ENCODE results near the gene PPIL3.

Gene PPIL3

GRCh38 chr2:200845194-200845593 lies 43.7 kb downstream of the PPIL3 start:
- H2AFZ ChIP-seq (ENCODE audit: low read depth, low read length) = no peak overlapping the region
- H3K9me3 ChIP-seq (ENCODE audit: insufficient read depth, low read length) = no peaks in the 10 kb centered on the region
- no peaks in the 10 kb centered on the region for H3K79me2 ChIP-seq (ENCODE audit: low read length)
- H3K4me2 ChIP-seq (ENCODE audit: low read length) = no peak overlapping the region
- no peaks in the 10 kb centered on the region for H4K20me1 ChIP-seq (ENCODE audit: insufficient read depth, low read length)
- H3K4me1 ChIP-seq (ENCODE audit: low read length) = no peaks in the 10 kb centered on the region
- no peak overlapping the region for H3K4me3 ChIP-seq (ENCODE audit: low read length)
- no peak overlapping the region for H3K27ac ChIP-seq (ENCODE audit: low read length)
- no peak for TF ChIP-seq EZH2phosphoT487 (IDR thresholded peaks at IDR 0.05; ENCODE audit: low read depth)
- H3K27me3 ChIP-seq (ENCODE audit: low read depth, low read length) = no peaks in the 10 kb centered on the region
- H3K9ac ChIP-seq (ENCODE audit: low read length) = no peak overlapping the region
- H3K36me3 ChIP-seq (replicated peaks; ENCODE audit: low read depth, low read length) = no peaks in the 10 kb centered on the region

GRCh38 chr2:200843993-200844948 lies 44.6 kb downstream of the PPIL3 start:
- no peak overlapping the region for H2AFZ ChIP-seq (ENCODE audit: low read depth, low read length)
- no peaks in the 10 kb centered on the region for H3K9me3 ChIP-seq (ENCODE audit: insufficient read depth, low read length)
- no peak overlapping the region for H3K4me2 ChIP-seq (ENCODE audit: low read length)
- TF ChIP-seq EZH2phosphoT487 (IDR thresholded peaks at IDR 0.05; ENCODE audit: low read depth) = no peak
- TF ChIP-seq CTCF (IDR thresholded peaks at IDR 0.05; ENCODE audit: low read depth, low read length) = no peak
- H4K20me1 ChIP-seq (ENCODE audit: insufficient read depth, low read length) = no peaks in the 10 kb centered on the region
- no peaks in the 10 kb centered on the region for H3K27me3 ChIP-seq (ENCODE audit: low read depth, low read length)
- no peak overlapping the region for H3K4me3 ChIP-seq (ENCODE audit: low read length)
- no peak overlapping the region for H3K9ac ChIP-seq (ENCODE audit: low read length)
- H3K79me2 ChIP-seq (ENCODE audit: low read length) = no peaks in the 10 kb centered on the region
- no peaks in the 10 kb centered on the region for H3K36me3 ChIP-seq (replicated peaks; ENCODE audit: low read depth, low read length)
- no peaks in the 10 kb centered on the region for H3K4me1 ChIP-seq (ENCODE audit: low read length)
- no peak overlapping the region for H3K27ac ChIP-seq (ENCODE audit: low read length)

GRCh38 chr2:200839513-200839912 lies 49.4 kb downstream of the PPIL3 start:
- Histone ChIP-seq H2AFZ (ENCODE audit: low read depth, low read length) (no peak overlapping the region), H3K4me1 (ENCODE audit: low read length) (no peaks in the 10 kb centered on the region), H3K27me3 (ENCODE audit: low read depth, low read length) (no peaks in the 10 kb centered on the region), H3K4me2 (ENCODE audit: low read length) (no peak overlapping the region), H3K9me3 (ENCODE audit: insufficient read depth, low read length) (no peaks in the 10 kb centered on the region), H3K4me3 (ENCODE audit: low read length) (no peak overlapping the region), H4K20me1 (ENCODE audit: insufficient read depth, low read length) (no peaks in the 10 kb centered on the region), H3K36me3 (replicated peaks; ENCODE audit: low read depth, low read length) (no peaks in the 10 kb centered on the region), H3K9ac (ENCODE audit: low read length) (no peak overlapping the region), H3K27ac (ENCODE audit: low read length) (no peak overlapping the region), H3K79me2 (ENCODE audit: low read length) (no peaks in the 10 kb centered on the region)
- TF ChIP-seq CTCF (IDR thresholded peaks at IDR 0.05; ENCODE audit: low read depth, low read length) (no peak), EZH2phosphoT487 (IDR thresholded peaks at IDR 0.05; ENCODE audit: low read depth) (no peak)

- Histone ChIP-seq H3K27ac (ENCODE audit: low read length) (no peak overlapping the region), H3K4me1 (ENCODE audit: low read length) (no peaks in the 10 kb centered on the region), H3K4me2 (ENCODE audit: low read length) (no peak overlapping the region), H3K9ac (ENCODE audit: low read length) (no peak overlapping the region), H2AFZ (ENCODE audit: low read depth, low read length) (no peak overlapping the region), H3K4me3 (ENCODE audit: low read length) (no peak overlapping the region), H3K9me3 (ENCODE audit: insufficient read depth, low read length) (no peaks in the 10 kb centered on the region), H3K36me3 (replicated peaks; ENCODE audit: low read depth, low read length) (no peaks in the 10 kb centered on the region), H3K79me2 (ENCODE audit: low read length) (no peaks in the 10 kb centered on the region), H4K20me1 (ENCODE audit: insufficient read depth, low read length) (no peaks in the 10 kb centered on the region), H3K27me3 (ENCODE audit: low read depth, low read length) (no peaks in the 10 kb centered on the region)
- no peak for TF ChIP-seq EZH2phosphoT487 (IDR thresholded peaks at IDR 0.05; ENCODE audit: low read depth)
- no peak for TF ChIP-seq CTCF (IDR thresholded peaks at IDR 0.05; ENCODE audit: low read depth, low read length)
These were observed 54.2 kb downstream of the PPIL3 start for GRCh38 chr2:200834701-200835100.

Data from OCI-LY3 (cell line).